H1 (cell line): ENCODE results near the gene LRRC43. TPM values are rescaled to one million over a fixed set of nuclear protein-coding genes. Genes with fewer than 3 reads are reported as not detected.

Source experiments
- CTCF ChIA-PET: fragments of 300-600 bp; sonication (Branson Sonifier 250); formaldehyde crosslinking; loops from one replicate; lab custom pipeline; 2021; ENCODE audit not compliant: partially characterized antibody; lab: Charles Lee
- POLR2A ChIA-PET: fragments of 300-600 bp; sonication (Branson Sonifier 250); formaldehyde crosslinking; loops from one replicate; lab custom pipeline; 2021; ENCODE audit warnings: inconsistent platforms; ENCODE audit not compliant: partially characterized antibody; lab: Charles Lee
- DNase-seq, 2 experiments: peaks; one replicate each; pipeline versions ENCODE4 v3.0.0 to v3.0.0-alpha.2; 2010 to 2022; ENCODE audit warnings: low spot score in 2 of 2, low read depth in 1 of 2, mixed read lengths in 1 of 2
- FAIRE-seq: peaks from 2 replicates; lab custom pipeline; 2011; peaks lifted over from hg19 to GRCh38; lab: Jason Lieb, UNC
- H2AFZ ChIP-seq: 2 replicates; pipeline ENCODE4 v1.8.1; 2012; ENCODE audit warnings: low read length, inconsistent platforms
- H2AK5ac ChIP-seq: 2 replicates; pipeline ENCODE4 v1.6.1; 2013; ENCODE audit warnings: low read depth, low read length
- H2BK120ac ChIP-seq: replicated peaks from 2 replicates; pipeline ENCODE3; 2013; ENCODE audit warnings: low read depth, low read length, inconsistent platforms
- H2BK12ac ChIP-seq: 2 replicates; pipeline ENCODE4 v1.6.1; 2013; ENCODE audit warnings: low read depth, low read length
- H2BK15ac ChIP-seq: 2 replicates; pipeline ENCODE4 v1.6.1; 2013; ENCODE audit warnings: low read length
- H2BK20ac ChIP-seq: 2 replicates; pipeline ENCODE4 v1.6.1; 2013; ENCODE audit warnings: low read length
- H2BK5ac ChIP-seq: 2 replicates; pipeline ENCODE4 v1.6.1; 2013; ENCODE audit warnings: low read depth, low read length
- H3K14ac ChIP-seq: 2 replicates; pipeline ENCODE4 v1.6.1; 2013; ENCODE audit warnings: inconsistent platforms; ENCODE audit not compliant: insufficient read length
- H3K18ac ChIP-seq: 2 replicates; pipeline ENCODE4 v1.6.1; 2013; ENCODE audit warnings: low read length; ENCODE audit errors: extremely low read depth
- H3K23ac ChIP-seq: 2 replicates; pipeline ENCODE4 v1.6.1; 2013; ENCODE audit warnings: inconsistent platforms; ENCODE audit not compliant: insufficient read length
- H3K23me2 ChIP-seq: 2 replicates; pipeline ENCODE4 v1.6.1; 2013; ENCODE audit warnings: low read depth, low read length
- H3K27ac ChIP-seq: 2 replicates; pipeline ENCODE4 v1.6.1; 2011; ENCODE audit warnings: low read depth, low read length, inconsistent platforms
- H3K27me3 ChIP-seq, 4 experiments: replicated peaks in 1 of 4; 1 replicate in 1 of 4; 2 replicates in 3 of 4; pipeline versions ENCODE4 v1.6.1 to v1.8.1; 2011 to 2013; ENCODE audit warnings: low read length in 3 of 4, mild to moderate bottlenecking in 3 of 4, inconsistent platforms in 2 of 4, mixed read lengths in 2 of 4, moderate library complexity in 1 of 4; ENCODE audit not compliant: control insufficient read depth in 3 of 4, insufficient read depth in 3 of 4; ENCODE audit errors: extremely low read depth in 1 of 4
- H3K36me3 ChIP-seq, 4 experiments: 2 replicates each; pipeline versions ENCODE4 v1.6.1 to v1.8.1; 2011 to 2013; ENCODE audit warnings: mild to moderate bottlenecking in 4 of 4, low read length in 3 of 4, moderate library complexity in 2 of 4, control low read depth in 1 of 4, inconsistent platforms in 1 of 4; ENCODE audit not compliant: insufficient read depth in 4 of 4, control insufficient read depth in 2 of 4
- H3K4ac ChIP-seq: replicated peaks from 2 replicates; pipeline ENCODE3; 2013; ENCODE audit warnings: low read length, low read depth, mixed read lengths, inconsistent platforms; ENCODE audit not compliant: insufficient read length
- H3K4me1 ChIP-seq, 4 experiments: replicated peaks in 1 of 4; 1 replicate in 1 of 4; 2 replicates in 3 of 4; pipeline versions ENCODE4 v1.6.1 to v1.8.1; 2011 to 2013; ENCODE audit warnings: low read length in 3 of 4, inconsistent platforms in 2 of 4, mixed read lengths in 1 of 4; ENCODE audit not compliant: insufficient read depth in 4 of 4, control insufficient read depth in 3 of 4
- H3K4me2 ChIP-seq, 2 experiments: 2 replicates each; pipeline versions ENCODE4 v1.6.1 to v1.8.1; 2011 to 2013; ENCODE audit warnings: low read depth in 2 of 2, low read length in 2 of 2, control low read depth in 1 of 2, inconsistent platforms in 1 of 2, mild to moderate bottlenecking in 1 of 2; ENCODE audit not compliant: insufficient read depth in 1 of 2
- H3K4me3 ChIP-seq, 4 experiments: fragments of 200-600, 300-600 bp in 1 of 4; sonication (generic), shearing (Covaris generic), sonication (Bioruptor Twin) in 1 of 4; 2 replicates each; pipeline versions ENCODE4 v1.5.1 to v1.8.1; 2011 to 2016; ENCODE audit warnings: low read length in 4 of 4, low read depth in 3 of 4, control low read depth in 2 of 4, inconsistent platforms in 2 of 4, mild to moderate bottlenecking in 2 of 4, mixed read lengths in 1 of 4, moderate library complexity in 1 of 4; ENCODE audit not compliant: insufficient read depth in 2 of 4; ENCODE audit errors: extremely low read depth in 1 of 4
- H3K56ac ChIP-seq: replicated peaks from 2 replicates; pipeline ENCODE3; 2013; ENCODE audit warnings: low read depth, mild to moderate bottlenecking, mixed read lengths, low read length, inconsistent platforms; ENCODE audit not compliant: insufficient read length
- H3K79me1 ChIP-seq: 2 replicates; pipeline ENCODE4 v1.6.1; 2013; ENCODE audit warnings: low read depth, low read length, control low read depth
- H3K79me2 ChIP-seq, 2 experiments: 2 replicates each; pipeline versions ENCODE4 v1.6.1 to v1.8.1; 2012 to 2013; ENCODE audit warnings: low read length in 2 of 2, mild to moderate bottlenecking in 2 of 2, inconsistent platforms in 1 of 2; ENCODE audit not compliant: insufficient read depth in 2 of 2, control insufficient read depth in 1 of 2
- H3K9ac ChIP-seq, 4 experiments: replicated peaks in 1 of 4; 1 replicate in 1 of 4; 2 replicates in 3 of 4; pipeline versions ENCODE4 v1.6.1 to v1.8.1; 2011 to 2013; ENCODE audit warnings: low read depth in 3 of 4, low read length in 3 of 4, control low read depth in 2 of 4, mild to moderate bottlenecking in 2 of 4, moderate library complexity in 2 of 4, inconsistent platforms in 1 of 4; ENCODE audit errors: extremely low read depth in 1 of 4
- H3K9me3 ChIP-seq, 2 experiments: 2 replicates each; pipeline versions ENCODE4 v1.6.1 to v1.8.1; 2012 to 2013; ENCODE audit warnings: mild to moderate bottlenecking in 2 of 2, moderate library complexity in 2 of 2, control low read depth in 1 of 2, inconsistent platforms in 1 of 2, low read depth in 1 of 2, low read length in 1 of 2, mixed read lengths in 1 of 2; ENCODE audit not compliant: insufficient read depth in 2 of 2
- H4K20me1 ChIP-seq, 2 experiments: replicated peaks in 1 of 2; 2 replicates each; pipeline versions ENCODE3 to v1.8.1; 2011 to 2013; ENCODE audit warnings: inconsistent platforms in 2 of 2, low read length in 2 of 2, mild to moderate bottlenecking in 1 of 2; ENCODE audit not compliant: insufficient read depth in 2 of 2, control insufficient read depth in 1 of 2
- H4K5ac ChIP-seq: 2 replicates; pipeline ENCODE4 v1.6.1; 2013; ENCODE audit warnings: low read length, low read depth, mixed read lengths, inconsistent platforms; ENCODE audit not compliant: insufficient read length
- H4K8ac ChIP-seq: 2 replicates; pipeline ENCODE4 v1.8.0; 2013; ENCODE audit warnings: mild to moderate bottlenecking, moderate library complexity, low read length, inconsistent platforms; ENCODE audit not compliant: insufficient read depth; ENCODE audit errors: extremely low read depth
- H4K91ac ChIP-seq: replicated peaks from 2 replicates; pipeline ENCODE3; 2013; ENCODE audit warnings: low read length, mixed read lengths, inconsistent platforms; ENCODE audit not compliant: insufficient read length
- CEBPB ChIP-seq: IDR thresholded peaks from 2 replicates; pipeline ENCODE4 v1.6.1; 2012; ENCODE audit warnings: low read depth, low read length
- HDAC2 ChIP-seq, 2 experiments: fragments of 300-600 bp in 1 of 2; sonication (generic) in 1 of 2; IDR thresholded peaks; 2 replicates each; pipeline ENCODE4 v1.6.1; 2011 to 2012; ENCODE audit warnings: low read depth in 2 of 2, low read length in 2 of 2, mild to moderate bottlenecking in 2 of 2, moderate library complexity in 2 of 2, borderline replicate concordance in 1 of 2, inconsistent platforms in 1 of 2
- KDM1A ChIP-seq: fragments of 200-600, 300-600 bp; sonication (generic); IDR thresholded peaks from 2 replicates; pipeline ENCODE4 v1.7.1; 2016; ENCODE audit warnings: mild to moderate bottlenecking, low read length, borderline replicate concordance
- MAX ChIP-seq: IDR thresholded peaks from 2 replicates; pipeline ENCODE4 v1.6.1; 2012; ENCODE audit warnings: inconsistent platforms
- SIX5 ChIP-seq: IDR thresholded peaks from 2 replicates; pipeline ENCODE4 v1.6.1; 2011; ENCODE audit warnings: mild to moderate bottlenecking, low read depth, low read length
- SUZ12 ChIP-seq: fragments of 200-600 bp; sonication (generic); IDR thresholded peaks from 2 replicates; pipeline ENCODE4 v1.6.1; 2012; ENCODE audit warnings: mild to moderate bottlenecking, inconsistent platforms, low read length, moderate library complexity, mixed read lengths
- ZNF274 ChIP-seq: IDR thresholded peaks from 2 replicates; pipeline ENCODE4 v1.7.0; 2012; ENCODE audit warnings: low read length, borderline replicate concordance; ENCODE audit errors: extremely low read depth
- WGBS, 2 experiments: shearing (Covaris generic) in 1 of 2; methylation state at CpG; one replicate each; pipeline versions ENCODE4 v1.1.6 to v1.1.7; 2013 to 2015; ENCODE audit warnings: low lambda C conversion rate in 2 of 2, mixed read lengths in 2 of 2, inconsistent platforms in 1 of 2, low coverage in 1 of 2, missing lambda C conversion rate in 1 of 2; ENCODE audit not compliant: insufficient replicate concordance in 2 of 2, insufficient coverage in 1 of 2, insufficient read length in 1 of 2; ENCODE audit errors: extremely low coverage in 1 of 2, missing lambda C conversion rate in 1 of 2; 5-methylcytosine and 5-hydroxymethylcytosine counted together
- polyA plus RNA-seq, 7 experiments: library from polyadenylated mRNA; depleted of rRNA in 3 of 7; stranded (reverse) in 5 of 7; unstranded in 2 of 7; fragments of >200 nt in 5 of 7; fragments of 200-250 nt in 2 of 7; gene quantifications; 1 replicate in 5 of 7; 2 replicates in 1 of 7; 4 replicates in 1 of 7; pipeline versions ENCODE4 v1.2.1 to v1.2.3, GENCODE V29; 2011 to 2013; ENCODE audit warnings: missing spikeins in 2 of 7, mixed read lengths in 2 of 7
- total RNA-seq: library from RNA; stranded (reverse); fragmentation: NEBNext Ultra II Directional; extraction: Animal tissue kit (Norgen Biotek cat#: 25700); gene quantifications from 2 replicates; pipeline ENCODE4 v1.2.1, GENCODE V29; 2021

Gene LRRC43
- total and polyA plus RNA-seq, 2 of the 8 experiments (the other 6 are each of a cell fraction or from before 2014, with no cell fraction given): 0.35 to 0.44 TPM

GRCh38 chr12:122183588-122183940 lies 641 bp downstream of the LRRC43 start:
- ChIA-PET POLR2A (interaction anchor here (1.1 kb wide), 1 partner anchor 110 kb away, joined by 3 read pairs; no protein-coding TSS in a partner anchor), CTCF (interaction anchor here (1.0 to 2.2 kb wide), 5 partner anchors 8 to 177 kb away, joined by 3 to 10 read pairs (median 5); no protein-coding TSS in a partner anchor)
- Histone ChIP-seq H2AFZ (no peak overlapping the region), H3K4me2 (peak overlapping the region; percentile 48 to 72), H3K9ac (no peak overlapping the region), H4K8ac (no peak overlapping the region; the same call in 1 of the 2 replicates), H2BK12ac (no peak overlapping the region), H2AK5ac (no peak overlapping the region), H3K79me1 (no peaks in the 10 kb centered on the region), H3K56ac (no peak overlapping the region), H2BK5ac (no peak overlapping the region), H2BK20ac (no peak overlapping the region), H3K4ac (no peak overlapping the region), H3K27ac (no peak overlapping the region), H3K14ac (no peak overlapping the region), H3K27me3 (peaks cover 0 to 6% (median 2%) of the 10 kb centered on the region in 4 experiments; a peak in 5 of 7 replicates), H3K9me3 (no peaks in the 10 kb centered on the region), H3K4me1 (peaks cover 0 to 4% (median 2%) of the 10 kb centered on the region in 4 experiments; a peak in 3 of 7 replicates), H3K4me3 (peak overlapping the region; percentile 28 to 67 (median 40)), H2BK15ac (no peak overlapping the region), H4K20me1 (no peaks in the 10 kb centered on the region), H3K79me2 (no peaks in the 10 kb centered on the region), H3K23ac (no peak overlapping the region), H4K5ac (no peak overlapping the region), H2BK120ac (no peak overlapping the region), H3K18ac (no peak overlapping the region; the same call in 1 of the 2 replicates), H3K36me3 (no peaks in the 10 kb centered on the region), H4K91ac (no peak overlapping the region), H3K23me2 (peaks cover 4% of the 10 kb centered on the region; the same call in 1 of the 2 replicates)
- DNase-seq: no peak
- no peak for TF ChIP-seq CEBPB
- no peak for TF ChIP-seq KDM1A
- TF ChIP-seq SUZ12: no peak
- TF ChIP-seq HDAC2 (IDR thresholded peaks at IDR 0.05; ENCODE audit: borderline replicate concordance in 1 of 2, low read depth in 2 of 2, low read length in 2 of 2): no peak
- TF ChIP-seq MAX: no peak
- no peak for TF ChIP-seq SIX5
- no peak for TF ChIP-seq ZNF274
- no peak for FAIRE-seq
- WGBS, 2 experiments: 76% methylated on average over 10 of the region's 10 CpGs; no CpG with 5 or more reads in 1 of the 2 experiments
